K562 (cell line): ENCODE measurements around the gene GPC3. TPM values are rescaled to one million over a fixed set of nuclear protein-coding genes. Genes with fewer than 3 reads are reported as not detected.

Source experiments
- ATAC-seq: fragments of 200-7000 bp; cut with Tn5 transposase; 3 replicates; pipeline ENCODE4 v1.9.1; 2020; ENCODE audit warnings: moderate library complexity
- BruUV-seq: library from RNA; stranded (reverse); fragments of 400-500 nt; replicated peaks from 2 replicates; lab custom pipeline; 2021; lab: Mats Ljungman, UMichigan
- CTCF ChIA-PET: fragments of 300-600 bp; formaldehyde crosslinking; extraction: SDS; loops from one replicate; lab custom pipeline; 2021; ENCODE audit warnings: low intra/inter-chr PET ratio; lab: Yijun Ruan, JAX
- POLR2A ChIA-PET: fragments of 300-600, 350-650 bp; sonication (Branson Sonifier 250); formaldehyde crosslinking; extraction: SDS; loops from one replicate; lab custom pipeline; 2021; ENCODE audit warnings: antibody characterized with exemption, inconsistent platforms; lab: Yijun Ruan, JAX
- DNase-seq, 4 experiments: peaks; one replicate each; pipeline versions ENCODE4 v3.0.0 to v3.0.0-alpha.2; 2011 to 2018; ENCODE audit warnings: low spot score in 3 of 4, mixed read lengths in 3 of 4; ENCODE audit errors: extremely low read depth in 1 of 4
- FAIRE-seq: peaks from 2 replicates; lab custom pipeline; 2011; peaks lifted over from hg19 to GRCh38; lab: Jason Lieb, UNC
- H2AFZ ChIP-seq: 2 replicates; pipeline ENCODE4 v1.6.0; 2011; ENCODE audit warnings: low read depth, low read length, control low read depth, inconsistent platforms
- H3K27ac ChIP-seq: fragments of 200-600 bp; 3 replicates; pipeline ENCODE4 v1.8.0; 2011; ENCODE audit warnings: low read depth, mild to moderate bottlenecking, control low read depth, inconsistent platforms, low read length, moderate library complexity, mixed read lengths; ENCODE audit errors: extremely low read depth
- H3K27me3 ChIP-seq, 2 experiments: fragments of 300-600 bp in 1 of 2; 2 replicates in 1 of 2; 3 replicates in 1 of 2; pipeline versions ENCODE4 v1.6.0 to v1.8.0; 2011; ENCODE audit warnings: inconsistent platforms in 2 of 2, low read length in 2 of 2, mild to moderate bottlenecking in 1 of 2, mixed read lengths in 1 of 2, moderate library complexity in 1 of 2; ENCODE audit not compliant: control insufficient read depth in 2 of 2, insufficient read depth in 2 of 2
- H3K36me3 ChIP-seq: fragments of 300-600 bp; 3 replicates; pipeline ENCODE4 v1.8.0; 2011; ENCODE audit warnings: mild to moderate bottlenecking, low read length, inconsistent platforms; ENCODE audit not compliant: control insufficient read depth, insufficient read depth
- H3K4me1 ChIP-seq, 2 experiments: fragments of 200-600 bp in 1 of 2; replicated peaks in 1 of 2; 2 replicates in 1 of 2; 3 replicates in 1 of 2; pipeline versions ENCODE4 v1.5.1 to v1.8.0; 2011; ENCODE audit warnings: inconsistent platforms in 2 of 2, low read length in 2 of 2, mild to moderate bottlenecking in 1 of 2, mixed read lengths in 1 of 2, moderate library complexity in 1 of 2; ENCODE audit not compliant: control insufficient read depth in 2 of 2, insufficient read depth in 2 of 2
- H3K4me2 ChIP-seq: 2 replicates; pipeline ENCODE4 v1.6.1; 2011; ENCODE audit warnings: low read length, control low read depth, inconsistent platforms, mixed read lengths; ENCODE audit not compliant: insufficient read depth
- H3K4me3 ChIP-seq: fragments of 200-600 bp; sonication (generic), shearing (Covaris generic); 2 replicates; pipeline ENCODE4 v1.5.1; 2016; ENCODE audit warnings: control low read depth, inconsistent platforms
- H3K79me2 ChIP-seq: fragments of 200-600 bp; 3 replicates; pipeline ENCODE4 v1.8.0; 2011; ENCODE audit warnings: low read length, inconsistent platforms; ENCODE audit not compliant: control insufficient read depth, insufficient read depth
- H3K9ac ChIP-seq, 2 experiments: 2 replicates each; pipeline versions ENCODE4 v1.6.0 to v1.6.1; 2011; ENCODE audit warnings: low read depth in 2 of 2, low read length in 2 of 2, control low read depth in 1 of 2, inconsistent platforms in 1 of 2, mild to moderate bottlenecking in 1 of 2, mixed read lengths in 1 of 2; ENCODE audit not compliant: insufficient read depth in 1 of 2
- H3K9me1 ChIP-seq: one replicate; pipeline ENCODE4 v1.6.0; 2011; ENCODE audit warnings: inconsistent platforms, mild to moderate bottlenecking, low read length, moderate library complexity; ENCODE audit not compliant: control insufficient read depth, insufficient read depth
- H3K9me3 ChIP-seq: replicated peaks from 2 replicates; pipeline ENCODE4 v1.5.1; 2011; ENCODE audit warnings: low read depth, low read length, inconsistent platforms; ENCODE audit not compliant: control insufficient read depth, insufficient read depth
- H4K20me1 ChIP-seq: replicated peaks from 2 replicates; pipeline ENCODE4 v1.6.1; 2011; ENCODE audit warnings: low read length, inconsistent platforms, mixed read lengths; ENCODE audit not compliant: control insufficient read depth, insufficient read depth
- ARID3B ChIP-seq: fragments of 250-450 bp; sonication (Bioruptor Pico); IDR thresholded peaks from 2 replicates; pipeline ENCODE4 v1.4.0; 2020; ENCODE audit warnings: borderline replicate concordance
- E2F6 ChIP-seq, 2 experiments: IDR thresholded peaks; 2 replicates each; pipeline ENCODE4 v1.6.1; 2011; ENCODE audit warnings: borderline replicate concordance in 1 of 2, control low read depth in 1 of 2, low read depth in 1 of 2, low read length in 1 of 2, mild to moderate bottlenecking in 1 of 2, mixed read lengths in 1 of 2, moderate library complexity in 1 of 2; ENCODE audit not compliant: insufficient read depth in 1 of 2, insufficient read length in 1 of 2, poor library complexity in 1 of 2, severe bottlenecking in 1 of 2; ENCODE audit errors: extremely low read depth in 1 of 2
- ETV6 ChIP-seq, 3 experiments: fragments of 150-350 bp in 1 of 3; sonication (generic) in 1 of 3; formaldehyde crosslinking in 1 of 3; IDR thresholded peaks; 2 replicates each; pipeline versions ENCODE4 v1.6.1 to v1.8.0; 2014 to 2022; ENCODE audit warnings: borderline replicate concordance in 2 of 3, low read depth in 2 of 3, antibody characterized with exemption in 1 of 3, low read length in 1 of 3, mild to moderate bottlenecking in 1 of 3, missing genetic modification reagents in 1 of 3
- HOMEZ ChIP-seq: fragments of 250-450 bp; sonication (Bioruptor Pico); IDR thresholded peaks from 2 replicates; pipeline ENCODE4 v1.4.0; 2020; ENCODE audit warnings: mild to moderate bottlenecking, moderate library complexity
- ID3 ChIP-seq, 2 experiments: fragments of 250-450 bp in 1 of 2; fragments of 450-650 bp in 1 of 2; sonication (Bioruptor Pico) in 1 of 2; IDR thresholded peaks; 2 replicates each; pipeline versions ENCODE4 v1.6.1 to v1.8.0; 2016 to 2021; ENCODE audit warnings: mild to moderate bottlenecking in 2 of 2, moderate library complexity in 2 of 2, missing compliant biosample characterization in 1 of 2, missing genetic modification characterization in 1 of 2
- KDM2B ChIP-seq: fragments of 250-450 bp; sonication (Bioruptor Pico); IDR thresholded peaks from 2 replicates; pipeline ENCODE4 v1.8.0; 2021; ENCODE audit warnings: mild to moderate bottlenecking, moderate library complexity
- SIRT6 ChIP-seq: IDR thresholded peaks from one replicate; pipeline ENCODE4 v1.6.1; 2012; ENCODE audit warnings: low read depth, mild to moderate bottlenecking, control low read depth, inconsistent platforms, low read length, moderate library complexity
- TCF15 ChIP-seq: fragments of 250-450 bp; sonication (Bioruptor Pico); IDR thresholded peaks from 2 replicates; pipeline ENCODE4 v1.8.0; 2022; ENCODE audit warnings: moderate library complexity, mild to moderate bottlenecking, inconsistent platforms
- ZNF12 ChIP-seq: sonication (generic); formaldehyde crosslinking; IDR thresholded peaks from 2 replicates; pipeline ENCODE4 v1.4.0; 2020; ENCODE audit warnings: mild to moderate bottlenecking, missing genetic modification reagents
- ZNF324 ChIP-seq: fragments of 250-450 bp; sonication (Bioruptor Pico); IDR thresholded peaks from 2 replicates; pipeline ENCODE4 v1.4.0; 2020; ENCODE audit warnings: mild to moderate bottlenecking
- ZNF584 ChIP-seq: fragments of 200-800 bp; sonication (Bioruptor generic); IDR thresholded peaks from 2 replicates; pipeline ENCODE4 v1.6.1; 2016; ENCODE audit warnings: low read depth, mild to moderate bottlenecking, missing genetic modification characterization, missing compliant biosample characterization
- ZNF717 ChIP-seq: fragments of 250-450 bp; sonication (Bioruptor Pico); IDR thresholded peaks from 2 replicates; pipeline ENCODE4 v1.5.0; 2021
- ZNF764 ChIP-seq: fragments of 250-450 bp; sonication (Bioruptor Pico); IDR thresholded peaks from 2 replicates; pipeline ENCODE4 v1.4.0; 2020; ENCODE audit warnings: low read depth, mild to moderate bottlenecking, moderate library complexity
- WGBS: fragments of 100-300 bp; shearing (Covaris generic); methylation state at CpG from one replicate; pipeline ENCODE4 v1.1.6; 2016; ENCODE audit warnings: low coverage, mixed read lengths; ENCODE audit not compliant: insufficient coverage; ENCODE audit errors: missing lambda C conversion rate; 5-methylcytosine and 5-hydroxymethylcytosine counted together
- in situ Hi-C: fragments of 300-500 bp; cut with MboI; formaldehyde crosslinking; loops from 4 replicates; pipeline ENCODE4 v1.15.0; 2018; ENCODE audit warnings: inconsistent platforms, mixed read lengths
- intact Hi-C: fragments of 100-400 bp; cut with micrococcal nuclease; formaldehyde crosslinking; loops from 2 replicates; pipeline ENCODE4 v1.14.2; 2022
- polyA plus RNA-seq, 8 experiments: library from polyadenylated mRNA; depleted of rRNA in 4 of 8; stranded (reverse) in 5 of 8; unstranded in 3 of 8; fragments of >200 nt; fragmentation: Nextera tagmentation in 2 of 8; fragmentation: Illumina TruSeq in 1 of 8; extraction: Ambion mirVana in 2 of 8; extraction: Trizol in 1 of 8; gene quantifications; 2 replicates each; pipeline versions ENCODE4 v1.2.1 to v1.2.3, GENCODE V29; 2011 to 2014; ENCODE audit warnings: inconsistent platforms in 1 of 8, missing spikeins in 1 of 8
- total RNA-seq, 7 experiments: library from RNA; depleted of rRNA in 6 of 7; stranded (reverse); fragments of >200 nt in 6 of 7; fragmentation: Illumina TruSeq in 2 of 7; extraction: Trizol in 2 of 7; gene quantifications; 2 replicates each; pipeline versions ENCODE4 v1.2.1 to v1.2.3, GENCODE V29; 2011 to 2021; ENCODE audit warnings: low replicate concordance in 1 of 7

GPC3 gene
- total and polyA plus RNA-seq, 9 of the 15 experiments (the other 6 are each of a cell fraction or from before 2014, with no cell fraction given): 0.42 TPM; not detected in 8

- no peak for TF ChIP-seq TCF15 (CRISPR knock-in tag)
Measured at GRCh38 chrX:133685822-133686221, 299.6 kb downstream of the GPC3 start (continued).

GRCh38 chrX:133681897-133682296, 303.5 kb downstream of the GPC3 start:
- Histone ChIP-seq H3K4me2 (no peak overlapping the region), H3K79me2 (no peaks in the 10 kb centered on the region), H3K9ac (no peak overlapping the region), H3K27ac (no peak overlapping the region), H3K4me3 (no peak overlapping the region), H3K36me3 (no peaks in the 10 kb centered on the region), H3K4me1 (no peaks in the 10 kb centered on the region), H2AFZ (no peak overlapping the region), H3K9me1 (no peaks in the 10 kb centered on the region), H3K27me3 (no peaks in the 10 kb centered on the region), H4K20me1 (no peaks in the 10 kb centered on the region), H3K9me3 (no peaks in the 10 kb centered on the region)
- intact Hi-C loops (no loop called here), in situ Hi-C loops (no loop called here)
- 0% methylated on average over 6 of the region's 6 CpGs for WGBS
- ChIA-PET POLR2A (no interaction called here), CTCF (no interaction called here)
- DNase-seq (no peak), ATAC-seq (no peak), FAIRE-seq (no peak)
- BruUV-seq: no TSS peak
- TF ChIP-seq HOMEZ (no peak), E2F6 (IDR thresholded peaks at IDR 0.05; ENCODE audit: borderline replicate concordance in 1 of 2, extremely low read depth in 1 of 2, insufficient read depth in 1 of 2, insufficient read length in 1 of 2, low read depth in 1 of 2, low read length in 1 of 2, poor library complexity in 1 of 2, severe bottlenecking in 1 of 2) (no peak), ID3 (CRISPR knock-in tag; IDR thresholded peaks at IDR 0.05) (no peak), ID3 (tag; IDR thresholded peaks at IDR 0.05) (no peak), ZNF584 (no peak), ETV6 (IDR thresholded peaks at IDR 0.05; ENCODE audit: borderline replicate concordance in 1 of 2, low read depth in 2 of 2, low read length in 1 of 2) (no peak), ETV6 (CRISPR knock-in tag; IDR thresholded peaks at IDR 0.05; ENCODE audit: borderline replicate concordance) (no peak), ZNF717 (CRISPR knock-in tag) (no peak), ZNF764 (CRISPR knock-in tag) (no peak), ARID3B (CRISPR knock-in tag) (no peak), SIRT6 (no peak), KDM2B (no peak), ZNF12 (CRISPR knock-in tag) (no peak), ZNF324 (no peak)
